HG03060 (cell line): ENCODE measurements around the gene GLB1L.
"Not testable (repeated sequence)": the region's sequence is repeated elsewhere in the genome, so short reads cannot be mapped to it uniquely, and the experiment has no call there.

Experiments used
- ATAC-seq: cut with Tn5 transposase; IDR thresholded peaks from one replicate; pipeline ENCODE4 v1.9.1; 2021; ENCODE audit warnings: low read depth, moderate number of reproducible peaks; ENCODE audit not compliant: unreplicated experiment

The GLB1L gene

DNA sequence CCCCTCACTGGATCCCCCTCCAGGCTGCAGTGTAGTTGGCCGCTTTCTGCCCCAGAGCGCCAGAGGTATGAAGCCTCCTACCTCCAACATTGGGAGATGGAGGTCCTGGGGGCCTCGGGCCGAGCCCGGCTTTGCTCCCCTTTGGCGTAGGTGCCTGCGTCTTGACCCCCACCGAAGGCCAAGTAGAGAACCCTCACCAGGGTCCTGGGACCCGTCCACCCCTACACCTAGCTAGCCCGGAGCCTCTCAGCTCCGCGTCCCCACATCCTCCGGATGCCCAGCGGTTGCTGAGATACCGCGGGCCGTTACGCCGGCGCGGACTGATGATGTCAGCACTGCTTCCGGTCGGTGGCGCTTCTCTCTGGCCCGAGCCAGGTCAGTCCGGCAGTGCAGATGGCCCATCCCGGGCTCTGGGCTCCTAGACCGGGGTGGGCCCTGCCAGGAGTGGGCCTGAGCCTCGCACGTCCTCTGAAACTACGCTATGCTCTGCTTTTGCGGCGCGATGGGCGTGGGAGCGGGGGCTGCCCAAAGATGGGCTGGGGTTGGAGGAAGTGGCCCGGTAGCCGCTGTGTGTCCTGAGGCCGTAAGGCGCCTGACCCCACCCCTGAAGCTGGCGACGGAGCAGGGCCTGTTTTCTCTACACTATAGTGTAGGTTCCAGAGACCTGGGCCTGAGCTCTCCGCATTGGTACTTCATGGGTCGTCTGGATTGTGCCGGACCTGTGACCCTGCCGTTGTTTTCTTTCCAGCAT is at the start of gene GLB1L, which contains the start of gene STK16:
Gene GLB1L, minus strand, starts transcription at position 297 of the 751 bp plus-strand sequence. CDS start 1,871 bp downstream, outside the sequence.
Gene STK16, plus strand, starts transcription at position 332 of the 751 bp plus-strand sequence. CDS start 521 bp downstream, outside the sequence.
- peak; percentile 52 for ATAC-seq

DNA sequence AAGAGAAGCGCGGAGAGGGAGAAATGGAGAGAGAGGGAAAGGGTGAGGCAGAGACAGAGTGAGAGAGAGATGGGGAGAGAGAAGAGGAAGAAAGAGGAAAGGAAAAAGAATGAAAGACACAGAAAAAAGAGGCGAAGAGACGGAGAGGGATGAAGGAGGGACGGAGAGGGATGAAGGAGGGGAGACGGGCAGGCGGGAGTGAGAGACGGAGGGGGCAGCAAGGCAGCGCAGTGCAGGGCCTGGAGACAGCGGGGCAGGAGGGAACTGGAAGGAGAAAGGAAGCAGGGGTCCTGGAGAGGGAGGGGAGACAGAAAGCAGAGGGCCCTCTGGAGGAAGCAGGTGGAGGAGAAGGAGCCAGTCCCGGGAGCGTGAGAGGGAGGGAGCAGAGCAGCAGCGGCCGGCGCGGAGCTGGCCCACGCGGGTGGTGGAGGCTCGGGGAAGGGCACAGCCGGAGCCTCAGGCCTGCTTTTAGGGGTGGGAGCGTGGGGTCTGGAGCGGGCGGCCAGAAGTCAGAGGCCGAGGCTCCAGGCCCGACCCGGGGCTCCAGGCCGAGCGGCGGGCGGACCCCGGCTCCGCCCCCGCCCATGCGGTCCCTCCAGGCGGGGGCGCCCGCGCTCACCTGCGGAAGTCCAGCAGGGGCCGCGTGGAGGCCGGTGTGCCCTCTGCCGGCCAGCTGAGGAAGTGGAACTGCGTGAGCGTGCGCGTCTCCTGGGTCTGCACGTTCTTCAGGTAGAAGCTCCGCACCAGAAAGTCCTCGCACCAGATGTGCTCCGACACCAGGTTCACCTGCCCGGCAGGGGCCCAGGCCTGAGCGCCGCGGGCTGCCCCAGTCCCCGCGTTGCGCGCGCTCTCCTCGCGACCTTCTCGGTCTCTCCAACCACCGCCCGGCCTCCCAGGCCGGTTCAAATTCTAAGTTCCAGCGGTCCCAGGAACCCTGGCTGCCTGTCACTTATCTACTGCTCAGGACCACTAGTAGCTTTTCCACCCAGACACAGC is 49.4 kb upstream of the GLB1L start:
- peak; percentile 49 for ATAC-seq

DNA sequence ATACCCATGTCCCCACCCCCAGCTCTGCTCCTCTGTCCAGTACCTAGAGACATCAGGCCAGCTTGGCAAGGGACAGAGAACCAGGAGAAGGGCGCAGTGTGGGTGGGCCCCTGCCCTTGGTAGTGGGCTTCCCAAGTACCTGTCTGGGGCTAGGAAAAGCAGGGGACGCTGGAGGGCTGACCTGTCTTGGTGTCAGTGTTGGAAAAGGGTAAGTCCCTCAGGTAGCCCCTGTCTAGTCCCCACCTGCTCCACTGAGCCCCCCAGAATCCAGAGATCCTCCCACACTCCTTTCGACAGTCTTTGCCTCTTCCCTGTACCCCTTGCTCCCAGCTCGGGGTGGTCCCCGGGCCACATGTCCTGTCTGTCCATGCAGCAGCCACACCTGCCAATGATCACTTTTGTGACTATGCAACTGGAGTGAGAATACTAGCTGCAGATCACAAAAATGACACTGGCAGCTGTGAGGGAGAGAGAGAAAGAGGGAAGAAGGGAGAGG is 48.5 kb upstream of the GLB1L start:
- no peak for ATAC-seq

DNA sequence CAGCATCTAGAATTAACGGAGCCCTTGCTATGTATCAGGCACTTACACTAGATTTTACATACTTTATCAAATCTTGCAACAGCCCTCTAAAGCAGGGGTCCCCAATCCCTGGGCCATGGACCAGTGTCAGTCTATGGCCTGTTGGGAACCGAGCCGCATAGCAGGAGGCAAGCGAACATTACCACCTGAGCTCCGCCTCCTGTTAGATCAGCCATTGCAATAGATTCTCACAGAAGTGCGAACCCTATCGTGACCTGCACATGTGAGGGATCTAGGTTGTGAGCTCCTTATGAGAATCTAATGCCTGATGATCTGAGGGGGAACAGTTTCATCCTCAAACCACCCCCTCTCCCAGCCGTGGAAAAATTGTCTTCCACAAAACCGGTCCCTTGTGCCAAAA is 47.4 kb upstream of the GLB1L start:
- ATAC-seq: no peak

DNA sequence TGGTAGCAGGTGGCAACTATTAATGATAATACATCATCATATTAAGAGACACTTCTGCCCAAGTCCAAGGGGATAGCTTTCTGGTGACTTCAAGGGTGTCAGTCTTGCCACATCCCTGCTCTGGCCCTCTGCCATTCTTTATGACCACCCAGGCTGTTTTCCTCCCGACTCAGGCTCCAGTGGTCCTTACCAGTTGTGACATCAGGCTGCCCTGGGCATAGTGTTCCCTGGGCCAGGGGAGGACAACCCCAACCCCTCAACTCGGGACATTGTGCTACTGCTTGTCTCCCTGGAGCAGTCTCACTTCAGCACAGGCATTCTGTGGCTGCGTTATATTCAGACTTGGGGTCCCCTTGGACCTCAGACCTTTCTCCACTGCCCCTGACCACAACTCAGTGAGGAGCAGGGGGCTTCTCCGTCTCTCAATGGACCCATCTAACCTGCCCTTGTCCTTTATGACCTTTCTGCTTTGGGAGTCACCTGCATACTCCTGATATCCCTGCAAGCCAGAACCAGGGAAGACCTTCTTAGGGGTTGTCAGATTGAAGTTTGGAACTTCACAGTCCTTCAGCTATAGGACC is 46.8 kb upstream of the GLB1L start:
- ATAC-seq: no peak

DNA sequence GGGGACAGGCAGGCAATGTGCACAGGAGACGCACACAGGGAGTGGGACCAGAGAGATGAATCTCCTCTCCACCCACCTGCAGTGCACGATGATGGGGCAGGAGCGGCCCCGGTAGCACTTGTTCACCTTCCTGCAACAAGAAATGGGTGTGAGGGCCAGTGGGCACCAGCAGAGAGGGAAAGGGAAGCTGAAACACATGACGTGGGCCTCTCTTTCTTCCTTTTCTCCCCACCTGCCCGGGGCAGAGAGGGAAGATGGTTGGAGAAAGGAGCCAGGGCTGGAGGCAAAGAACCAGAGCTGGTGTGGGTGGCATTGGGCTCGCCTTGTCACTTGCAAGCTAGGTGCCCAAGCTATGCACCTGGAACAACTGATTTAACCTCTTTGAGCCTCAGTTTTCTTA is 46.1 kb upstream of the GLB1L start:
- no peak for ATAC-seq

DNA sequence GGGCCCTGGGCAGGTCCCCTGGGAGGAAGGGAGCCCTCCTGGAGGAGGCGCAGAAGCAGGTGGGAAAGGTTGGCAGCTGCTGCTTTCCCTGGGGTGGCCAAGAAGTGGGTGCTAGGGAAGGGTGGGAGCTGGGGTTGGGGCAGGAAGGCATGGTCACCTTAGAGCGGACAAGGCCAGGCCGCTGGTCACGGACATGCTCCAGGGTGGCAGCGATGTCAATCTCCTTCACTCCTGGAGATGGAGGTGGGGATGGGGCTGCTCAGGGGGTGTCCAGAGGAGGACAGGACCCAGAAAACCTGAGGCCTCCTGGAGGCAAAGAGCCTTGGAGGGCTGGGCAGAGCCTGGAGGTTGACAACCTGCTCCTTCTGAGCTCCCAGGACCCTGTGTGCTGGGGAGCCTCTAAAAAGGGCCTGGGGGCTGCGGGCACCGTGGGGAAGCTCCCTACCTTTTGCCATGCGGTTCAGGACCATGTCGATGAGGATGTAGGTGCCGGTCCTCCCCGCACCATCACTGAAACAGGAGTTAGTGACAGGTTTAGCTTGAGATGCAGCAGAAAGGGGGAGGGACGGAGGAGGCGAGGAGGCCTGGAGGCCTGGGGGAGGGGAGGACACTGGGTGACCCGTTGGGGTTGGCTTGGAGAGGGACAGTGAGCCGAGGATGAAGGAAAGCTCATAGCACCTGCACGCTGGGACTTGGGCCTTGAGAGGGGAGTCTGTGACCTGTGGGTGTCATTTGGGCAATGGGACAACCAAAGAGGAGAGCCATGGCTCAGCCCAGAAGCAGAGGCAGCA is 45.3 kb upstream of the GLB1L start:
- ATAC-seq: no peak

DNA sequence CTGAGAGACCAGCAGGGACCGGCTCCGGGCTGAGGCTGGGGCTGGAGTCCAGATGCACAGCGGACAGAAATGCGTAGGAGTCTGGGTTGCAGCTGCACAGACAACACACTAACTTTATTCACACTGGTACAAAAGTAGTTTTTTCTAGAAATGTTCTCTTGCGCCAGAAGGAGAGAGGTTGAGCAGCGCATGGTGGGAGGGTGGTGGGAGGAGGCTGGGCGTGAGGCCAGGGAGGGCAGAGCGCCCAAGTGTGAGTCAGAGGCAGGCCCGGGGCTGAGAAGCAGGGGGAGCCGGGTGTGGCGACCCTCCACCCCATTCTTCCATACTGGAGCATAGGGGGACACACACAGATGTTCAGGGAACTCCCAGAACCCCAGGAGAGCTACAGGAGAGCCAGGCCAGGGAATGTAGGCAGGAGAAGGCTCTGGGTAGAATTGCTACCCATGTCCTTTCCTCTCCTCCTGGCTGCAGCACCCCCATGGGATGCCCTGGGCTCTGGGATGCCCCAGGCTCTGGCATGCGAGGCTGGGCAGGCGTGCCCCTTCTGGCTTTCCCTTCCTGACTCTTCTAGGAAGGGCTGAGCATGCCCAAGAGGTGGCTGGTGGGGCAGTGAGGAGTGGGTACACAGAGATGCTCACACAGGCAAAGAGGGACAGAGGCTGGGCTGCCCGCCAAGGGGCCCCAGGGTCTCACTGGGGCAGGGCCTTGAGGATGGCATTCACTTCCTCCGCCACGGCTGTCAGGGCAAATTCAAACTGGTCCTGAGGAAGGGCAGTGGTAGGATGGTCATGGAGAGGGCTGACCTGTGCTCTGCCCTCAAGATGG is 44.5 kb upstream of the GLB1L start:
- no peak for ATAC-seq

DNA sequence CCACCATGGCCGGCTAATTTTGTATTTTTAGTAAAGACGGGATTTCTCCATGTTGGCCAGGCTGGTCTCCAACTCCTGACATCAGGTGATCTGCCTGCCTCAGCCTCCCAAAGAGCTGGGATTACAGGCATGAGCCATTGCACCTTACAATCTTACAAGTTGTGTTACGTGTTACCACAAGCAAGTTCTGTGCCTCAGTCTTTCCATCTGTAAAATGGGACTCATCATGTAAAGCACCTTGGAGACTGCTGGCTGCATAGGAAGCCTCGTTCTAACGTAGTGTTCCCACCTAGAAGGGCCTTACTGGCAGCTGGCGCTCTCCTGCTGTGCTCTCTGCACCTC is 43.9 kb upstream of the GLB1L start:
- ATAC-seq: no peak

DNA sequence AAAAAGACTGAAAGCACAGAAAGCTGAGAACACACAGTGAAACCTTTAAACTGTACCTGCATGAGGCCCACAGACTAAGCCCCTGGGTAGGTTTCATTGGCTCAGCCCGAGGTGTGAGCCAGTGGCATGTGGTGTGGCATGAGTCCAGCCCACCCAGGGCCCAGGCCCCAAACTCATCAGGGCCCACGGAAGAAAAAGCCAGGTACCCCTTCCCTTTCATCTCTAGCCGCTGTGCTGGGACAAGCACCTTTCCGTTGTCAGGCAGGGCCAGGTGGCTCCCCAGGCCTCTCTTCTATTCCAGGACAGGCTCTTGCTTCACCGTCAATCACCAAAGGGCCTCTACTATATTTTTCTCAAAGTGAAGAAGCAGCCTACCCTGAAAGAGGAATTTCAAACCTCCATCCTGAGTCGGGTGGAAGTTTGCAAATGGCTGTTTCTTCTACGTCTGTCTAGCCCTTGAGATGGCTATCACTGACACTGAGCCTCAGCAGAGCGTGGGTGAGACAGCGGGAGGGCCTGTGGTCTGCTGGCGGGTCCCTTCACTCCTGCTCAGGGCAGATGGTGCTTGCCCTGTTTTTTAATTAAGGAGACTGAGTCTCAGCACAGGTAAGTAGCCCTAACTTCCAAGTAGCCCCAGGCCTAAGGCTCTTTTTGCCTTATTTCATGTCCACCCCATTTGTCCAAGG is 42.5 kb upstream of the GLB1L start:
- no peak for ATAC-seq

DNA sequence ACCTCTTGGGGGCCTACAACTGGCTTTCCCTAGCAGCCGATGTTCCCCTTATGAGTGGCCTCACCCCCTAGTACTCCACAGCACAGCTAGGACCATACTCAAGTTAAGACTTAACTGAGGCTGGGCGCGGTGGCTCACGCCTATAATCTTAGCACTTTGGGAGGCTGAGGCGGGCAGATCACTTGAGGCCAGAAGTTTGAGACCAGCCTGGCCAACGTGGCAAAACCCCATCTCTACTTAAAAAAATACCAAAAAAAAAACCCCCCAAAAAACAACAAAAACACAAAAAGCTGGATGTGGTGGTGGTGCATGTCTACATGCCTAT is 41.8 kb upstream of the GLB1L start:
- not testable (repeated sequence) for ATAC-seq

DNA sequence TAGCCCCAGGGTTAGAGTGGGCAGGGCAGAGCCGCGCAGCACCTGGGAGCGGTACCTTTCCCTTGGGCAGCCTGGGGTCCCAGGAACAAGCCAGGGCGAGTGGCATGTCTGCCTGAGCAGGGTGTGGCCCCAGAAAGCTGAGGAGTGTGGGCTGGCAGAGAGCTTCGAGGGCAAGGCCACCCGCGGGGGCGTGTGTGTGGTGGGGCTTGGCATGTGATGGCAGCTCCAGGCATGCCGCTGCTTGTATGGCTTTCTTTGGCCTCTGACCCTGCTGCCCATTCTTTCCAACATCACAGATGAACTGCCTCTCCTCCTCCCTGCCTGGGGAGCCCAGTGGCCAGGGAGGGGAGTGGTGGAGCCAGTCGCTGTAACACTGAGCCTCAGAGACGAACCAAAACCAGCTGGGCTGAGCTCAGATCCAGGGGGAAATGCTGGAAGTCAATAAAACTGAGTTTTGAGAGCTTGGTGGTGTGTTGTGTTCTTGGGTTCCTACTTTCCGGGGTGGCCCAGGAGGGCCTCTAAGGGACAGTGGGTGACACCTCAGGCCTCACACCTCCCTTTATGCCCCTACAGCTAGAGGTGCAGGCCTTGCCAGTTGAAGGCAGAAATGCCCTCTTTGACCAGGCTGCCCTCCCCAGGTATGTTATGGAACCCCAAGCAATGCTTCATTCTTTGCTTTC is 41.3 kb upstream of the GLB1L start:
- ATAC-seq: no peak

DNA sequence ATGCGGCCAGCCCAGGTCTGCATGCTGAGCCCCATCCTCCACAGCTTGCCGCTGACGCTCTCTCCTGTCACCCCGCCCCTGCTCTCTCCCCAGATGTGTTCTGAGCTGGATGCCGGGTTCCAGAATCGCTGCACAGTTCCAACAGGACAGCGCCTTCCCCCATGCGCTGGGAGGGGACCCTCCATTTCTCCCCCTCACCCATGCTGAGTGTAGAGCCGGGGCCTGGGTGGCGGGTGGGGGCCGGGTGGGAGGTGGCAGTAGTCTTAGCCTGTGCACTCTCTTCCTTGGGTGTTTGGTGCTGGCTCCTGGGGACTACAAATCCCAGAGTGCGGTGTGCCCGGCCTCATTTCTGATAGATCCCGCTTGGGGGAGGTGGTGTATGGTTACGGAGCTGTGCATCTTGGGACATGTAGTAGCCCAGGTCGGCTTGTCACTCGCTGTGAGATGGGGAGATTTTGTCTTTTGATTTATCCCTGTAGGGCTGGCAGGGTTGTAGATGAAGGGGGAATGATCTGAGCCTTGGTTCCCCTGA is 40.7 kb upstream of the GLB1L start:
- no peak for ATAC-seq

DNA sequence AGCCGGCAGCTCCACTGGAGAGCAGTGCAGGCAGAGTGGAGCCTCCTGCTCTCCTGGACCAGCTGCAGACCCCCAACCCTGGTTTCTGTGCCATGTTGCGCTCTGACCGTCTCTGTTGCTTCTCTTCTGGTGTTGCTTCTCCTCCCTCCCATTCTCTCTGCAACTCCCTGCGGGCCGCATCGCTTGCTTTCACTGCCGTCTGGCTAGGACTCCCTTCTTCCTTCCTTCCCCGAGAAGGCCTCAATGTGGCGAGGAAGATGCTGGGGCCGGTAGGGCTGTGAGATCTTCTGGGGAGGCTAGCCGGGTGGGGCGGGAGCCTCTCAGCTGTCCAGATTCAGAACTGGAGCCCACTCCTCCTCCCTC is 40.1 kb upstream of the GLB1L start:
- ATAC-seq: no peak

DNA sequence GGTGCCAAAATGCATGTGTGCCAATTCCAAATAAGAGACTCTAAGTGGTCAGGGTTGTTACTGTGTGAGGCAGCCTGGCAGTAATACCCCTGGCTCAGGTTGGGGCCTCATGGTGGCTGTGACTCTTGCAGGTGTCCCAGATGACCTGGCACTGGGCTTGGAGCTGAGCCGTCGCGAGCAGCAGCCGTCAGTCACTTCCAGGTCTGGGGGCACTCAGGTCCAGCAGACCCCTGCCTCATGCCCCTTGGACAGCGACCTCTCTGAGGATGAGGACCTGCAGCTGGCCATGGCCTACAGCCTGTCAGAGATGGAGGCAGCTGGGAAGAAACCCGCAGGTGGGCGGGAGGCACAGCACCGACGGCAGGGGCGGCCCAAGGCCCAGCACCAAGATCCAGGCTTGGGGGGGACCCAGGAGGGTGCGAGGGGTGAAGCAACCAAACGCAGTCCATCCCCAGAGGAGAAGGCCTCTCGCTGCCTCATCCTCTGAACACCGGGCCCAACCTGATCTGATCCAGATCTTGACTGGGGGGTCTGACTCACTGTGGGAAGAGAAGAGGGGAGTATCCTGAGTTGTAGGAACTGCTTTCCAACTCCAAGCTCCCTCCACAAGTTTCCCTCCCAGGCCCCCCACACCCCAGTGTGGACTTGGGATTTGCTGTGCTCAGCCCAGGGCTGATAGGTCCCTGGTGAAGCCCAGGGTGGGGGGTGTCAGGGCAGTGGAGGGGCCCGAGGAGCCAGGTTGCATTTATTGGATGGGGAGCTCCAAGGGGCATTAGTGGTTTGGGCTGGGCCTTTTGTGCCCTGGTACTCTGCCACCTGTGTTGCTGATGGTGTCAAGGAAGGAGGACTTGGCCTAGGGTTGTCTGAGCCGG is 39.5 kb upstream of the GLB1L start:
- no peak for ATAC-seq

DNA sequence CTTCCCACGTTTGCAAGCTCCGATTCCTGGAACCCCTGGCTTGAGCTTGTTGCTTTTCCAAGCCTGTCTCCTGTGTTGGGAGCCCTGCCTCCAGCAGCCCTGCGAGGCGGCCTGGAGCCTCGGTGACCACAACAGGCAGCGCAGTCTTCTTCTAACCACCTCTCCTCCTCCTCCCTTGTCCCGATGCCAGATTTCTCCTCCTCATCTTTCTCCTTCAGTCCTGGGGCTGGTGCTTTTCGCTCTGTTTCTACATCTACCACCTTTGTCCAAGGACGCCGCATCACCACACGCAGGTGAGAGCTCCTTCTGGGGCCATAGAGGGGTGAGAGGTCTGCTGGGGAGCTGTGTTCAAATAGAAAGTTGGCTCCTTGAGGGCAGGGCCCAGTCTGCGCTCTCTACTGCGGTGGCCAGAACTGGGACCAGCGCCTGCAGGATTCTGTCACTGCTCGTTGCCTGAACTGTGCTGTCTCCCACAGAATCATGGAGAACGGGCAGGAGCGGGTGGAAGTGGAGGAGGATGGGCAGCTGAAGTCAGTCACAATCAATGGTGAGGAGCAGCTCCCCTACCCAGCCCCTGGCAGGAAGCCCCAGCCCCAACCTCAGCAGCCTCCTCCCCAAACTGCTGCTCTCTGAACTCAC is 37.8 kb upstream of the GLB1L start:
- no peak for ATAC-seq

DNA sequence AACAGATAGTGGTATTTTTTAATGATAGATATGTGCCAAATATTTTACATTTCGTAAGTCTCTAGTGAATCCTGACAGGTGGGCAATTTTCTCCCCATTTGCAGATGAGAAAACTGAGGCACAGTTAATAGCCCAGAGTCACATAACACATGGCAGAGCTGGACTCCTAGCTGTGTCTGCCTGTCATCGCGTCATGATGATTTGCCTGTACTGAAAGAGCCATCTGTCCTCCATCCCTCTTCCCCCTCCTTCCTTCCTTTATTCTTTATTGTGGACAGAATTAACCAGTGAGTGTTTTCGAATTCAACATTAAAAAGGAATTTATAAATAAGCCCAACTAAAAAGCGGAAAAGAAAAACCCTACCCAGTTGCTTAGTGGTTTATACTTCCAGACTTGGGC is 37.1 kb upstream of the GLB1L start:
- ATAC-seq: no peak
